ENCODE measurements around the gene RSU1. TPM values are rescaled to one million over a fixed set of nuclear protein-coding genes. Genes with fewer than 3 reads are reported as not detected.

Gene RSU1
- total and polyA plus RNA-seq, 2 donors (not counting 3 experiments of a cell fraction or from before 2014, with no cell fraction given), result 80.2 to 104 TPM

GRCh38 chr10:16769331-16769730 lies 47.9 kb downstream of the RSU1 start:
- FAIRE-seq, result no peak
- TF ChIP-seq FOS (IDR thresholded peaks at IDR 0.05; ENCODE audit: borderline replicate concordance, insufficient read depth, low read length), result no peak
- TF ChIP-seq GATA2 (IDR thresholded peaks at IDR 0.05; ENCODE audit: insufficient read depth, insufficient read length, low read depth, low read length), result no peak
- no peak for TF ChIP-seq EZH2 (IDR thresholded peaks at IDR 0.05; ENCODE audit: borderline replicate concordance, low read depth, low read length, severe bottlenecking)
- intact Hi-C loops (cut with micrococcal nuclease), result no loop called here

GRCh38 chr10:16768702-16769101 lies 48.5 kb downstream of the RSU1 start:
- no TSS peak for BruUV-seq (replicated peaks)
- FAIRE-seq (no peak), DNase-seq (ENCODE audit: low read depth, low spot score) (no peak)
- no peak overlapping the region for H3K9ac ChIP-seq (replicated peaks; ENCODE audit: extremely low read depth, insufficient read depth, low read length)
- dilution Hi-C loops (cut with MboI; ENCODE audit: extremely low pct_ligation_motif_present, low sequenced_read_pairs) (no loop called here), intact Hi-C loops (cut with micrococcal nuclease) (no loop called here)
- H3K27ac ChIP-seq (ENCODE audit: insufficient read depth, low read depth, low read length), result no peak overlapping the region
- H3K4me2 ChIP-seq (ENCODE audit: insufficient read depth, low read length), result no peak overlapping the region
- peaks cover 6% of the 10 kb centered on the region for H3K79me2 ChIP-seq (ENCODE audit: control insufficient read depth, insufficient read depth, low read length)
- no peaks in the 10 kb centered on the region for H3K4me1 ChIP-seq (ENCODE audit: control insufficient read depth, extremely low read depth, insufficient read depth, low read length)
- H2AFZ ChIP-seq (ENCODE audit: low read depth, low read length), result no peak overlapping the region
- H3K9me1 ChIP-seq (replicated peaks; ENCODE audit: control insufficient read depth, extremely low read depth, insufficient read depth, low read length), result no peaks in the 10 kb centered on the region
- ChIA-PET CTCF (interaction anchor here (1.1 kb wide), 1 partner anchor 9 kb away, joined by 3 read pairs; no protein-coding TSS in a partner anchor), POLR2A (no interaction called here)
- TF ChIP-seq GATA2 (IDR thresholded peaks at IDR 0.05; ENCODE audit: insufficient read depth, insufficient read length, low read depth, low read length), result no peak
- TF ChIP-seq JUN (IDR thresholded peaks at IDR 0.05; ENCODE audit: borderline replicate concordance, insufficient read depth, insufficient read length, low read depth), result no peak
- TF ChIP-seq MYC (IDR thresholded peaks at IDR 0.05; ENCODE audit: low read depth, low read length), result no peak
- no peak for TF ChIP-seq FOS (IDR thresholded peaks at IDR 0.05; ENCODE audit: borderline replicate concordance, insufficient read depth, low read length)
- no peak for TF ChIP-seq POLR2AphosphoS5 (IDR thresholded peaks at IDR 0.05; ENCODE audit: insufficient read depth, low read depth, low read length)
- no peak for TF ChIP-seq POLR2A (IDR thresholded peaks at IDR 0.05; ENCODE audit: low read depth, low read length)
- TF ChIP-seq MAX (IDR thresholded peaks at IDR 0.05; ENCODE audit: insufficient read depth, insufficient read length), result no peak
- no peak for TF ChIP-seq CTCF (IDR thresholded peaks at IDR 0.05; ENCODE audit: extremely low read depth in 1 of 2, insufficient read depth in 1 of 2, low read depth in 1 of 2, low read length in 2 of 2)
- no peak for TF ChIP-seq EZH2 (IDR thresholded peaks at IDR 0.05; ENCODE audit: borderline replicate concordance, low read depth, low read length, severe bottlenecking)
- no peaks in the 10 kb centered on the region for H3K9me3 ChIP-seq (replicated peaks; ENCODE audit: control insufficient read depth, insufficient read depth, low read length)
- H3K4me3 ChIP-seq (replicated peaks in 1 of 3; ENCODE audit: insufficient read depth in 1 of 3, low read depth in 1 of 3, low read length in 3 of 3), result no peak overlapping the region
- no peaks in the 10 kb centered on the region for H4K20me1 ChIP-seq (replicated peaks; ENCODE audit: control insufficient read depth, extremely low read depth, insufficient read depth, low read length)
- H3K27me3 ChIP-seq (ENCODE audit: control insufficient read depth in 2 of 2, insufficient read depth in 2 of 2, low read length in 2 of 2), result no peaks in the 10 kb centered on the region
- H3K36me3 ChIP-seq (ENCODE audit: control insufficient read depth in 2 of 2, extremely low read depth in 1 of 2, insufficient read depth in 2 of 2, low read length in 2 of 2), result no peaks in the 10 kb centered on the region

More at GRCh38 chr10:16769331-16769730, 47.9 kb downstream of the RSU1 start:
- dilution Hi-C loops (cut with MboI; ENCODE audit: extremely low pct_ligation_motif_present, low sequenced_read_pairs), result no loop called here
- Histone ChIP-seq H3K4me2 (ENCODE audit: insufficient read depth, low read length) (no peak overlapping the region), H3K27me3 (ENCODE audit: control insufficient read depth in 2 of 2, insufficient read depth in 2 of 2, low read length in 2 of 2) (no peaks in the 10 kb centered on the region), H3K9ac (replicated peaks; ENCODE audit: extremely low read depth, insufficient read depth, low read length) (no peak overlapping the region), H3K27ac (ENCODE audit: insufficient read depth, low read depth, low read length) (no peak overlapping the region), H3K79me2 (ENCODE audit: control insufficient read depth, insufficient read depth, low read length) (peaks cover 6% of the 10 kb centered on the region), H3K9me3 (replicated peaks; ENCODE audit: control insufficient read depth, insufficient read depth, low read length) (no peaks in the 10 kb centered on the region), H3K36me3 (ENCODE audit: control insufficient read depth in 2 of 2, extremely low read depth in 1 of 2, insufficient read depth in 2 of 2, low read length in 2 of 2) (no peaks in the 10 kb centered on the region), H2AFZ (ENCODE audit: low read depth, low read length) (no peak overlapping the region), H4K20me1 (replicated peaks; ENCODE audit: control insufficient read depth, extremely low read depth, insufficient read depth, low read length) (no peaks in the 10 kb centered on the region), H3K9me1 (replicated peaks; ENCODE audit: control insufficient read depth, extremely low read depth, insufficient read depth, low read length) (no peaks in the 10 kb centered on the region), H3K4me3 (replicated peaks in 1 of 3; ENCODE audit: insufficient read depth in 1 of 3, low read depth in 1 of 3, low read length in 3 of 3) (no peak overlapping the region), H3K4me1 (ENCODE audit: control insufficient read depth, extremely low read depth, insufficient read depth, low read length) (no peaks in the 10 kb centered on the region)
- ChIA-PET CTCF (interaction anchor here (1.1 kb wide), 1 partner anchor 8 kb away, joined by 3 read pairs; no protein-coding TSS in a partner anchor), POLR2A (no interaction called here)
- BruUV-seq (replicated peaks), result no TSS peak
- DNase-seq (ENCODE audit: low read depth, low spot score), result no peak
